SK-N-SH treated with all-trans-retinoic acid at 6 μM for 48 hours (cell line): Measurements from ENCODE around the gene UNC80.

ENCODE experiments used
- ATAC-seq: fragments of 200-7000 bp; cut with Tn5 transposase; 3 replicates; pipeline ENCODE4 v1.9.1; 2020; ENCODE audit warnings: mild to moderate bottlenecking, moderate library complexity
- ARNTL ChIP-seq: fragments of 450-650 bp; formaldehyde crosslinking; IDR thresholded peaks from 2 replicates; pipeline ENCODE4 v1.5.0; 2020; ENCODE audit warnings: low read depth, mild to moderate bottlenecking, moderate library complexity, borderline replicate concordance
- BACH2 ChIP-seq: fragments of 250-450 bp; sonication (Bioruptor Pico); IDR thresholded peaks from 2 replicates; pipeline ENCODE4 v1.9.0; 2021; ENCODE audit warnings: mild to moderate bottlenecking, borderline replicate concordance
- CSDC2 ChIP-seq: fragments of 250-450 bp; sonication (Bioruptor Pico); IDR thresholded peaks from 2 replicates; pipeline ENCODE4 v1.5.0; 2020; ENCODE audit warnings: mild to moderate bottlenecking, moderate library complexity
- CSRNP3 ChIP-seq: fragments of 250-450 bp; sonication (Bioruptor Pico); IDR thresholded peaks from 2 replicates; pipeline ENCODE4 v1.5.1; 2021; ENCODE audit warnings: mild to moderate bottlenecking, moderate library complexity
- ESRRG ChIP-seq: fragments of 250-450 bp; sonication (Bioruptor Pico); IDR thresholded peaks from 2 replicates; pipeline ENCODE4 v1.6.1; 2021; ENCODE audit warnings: mild to moderate bottlenecking
- GLIS3 ChIP-seq: fragments of 250-450 bp; sonication (Bioruptor Pico); IDR thresholded peaks from 2 replicates; pipeline ENCODE4 v1.5.0; 2020; ENCODE audit warnings: mild to moderate bottlenecking, moderate library complexity
- OSR1 ChIP-seq: fragments of 250-450 bp; sonication (Bioruptor Pico); IDR thresholded peaks from 2 replicates; pipeline ENCODE4 v1.8.0; 2022; ENCODE audit warnings: moderate library complexity, mild to moderate bottlenecking, inconsistent platforms
- PPARA ChIP-seq: fragments of 250-450 bp; sonication (Bioruptor Pico); IDR thresholded peaks from 2 replicates; pipeline ENCODE4 v1.5.0; 2020; ENCODE audit warnings: mild to moderate bottlenecking, borderline replicate concordance
- RARB ChIP-seq: fragments of 250-450 bp; sonication (Bioruptor Pico); IDR thresholded peaks from 2 replicates; pipeline ENCODE4 v1.8.0; 2021; ENCODE audit warnings: mild to moderate bottlenecking, moderate library complexity
- SNAI2 ChIP-seq: fragments of 250-450 bp; sonication (Bioruptor Pico); IDR thresholded peaks from 2 replicates; pipeline ENCODE4 v1.5.0; 2020; ENCODE audit warnings: mild to moderate bottlenecking, moderate library complexity
- TOX ChIP-seq: fragments of 250-450 bp; sonication (Bioruptor Pico); IDR thresholded peaks from 2 replicates; pipeline ENCODE4 v1.8.0; 2021; ENCODE audit warnings: mild to moderate bottlenecking, moderate library complexity, borderline replicate concordance
- TSHZ2 ChIP-seq: fragments of 250-450 bp; sonication (Bioruptor Pico); IDR thresholded peaks from 2 replicates; pipeline ENCODE4 v1.5.0; 2020; ENCODE audit warnings: mild to moderate bottlenecking, moderate library complexity
- ZC3H10 ChIP-seq: fragments of 250-450 bp; sonication (Bioruptor Pico); IDR thresholded peaks from 2 replicates; pipeline ENCODE4 v1.5.1; 2021; ENCODE audit warnings: mild to moderate bottlenecking, moderate library complexity
- ZFP3 ChIP-seq: fragments of 250-450 bp; sonication (Bioruptor Pico); IDR thresholded peaks from 2 replicates; pipeline ENCODE4 v1.5.0; 2020; ENCODE audit warnings: mild to moderate bottlenecking, moderate library complexity
- ZNF565 ChIP-seq: fragments of 450-650 bp; formaldehyde crosslinking; conservative IDR thresholded peaks from 2 replicates; pipeline ENCODE4 v1.5.0; 2020; ENCODE audit warnings: low read depth, mild to moderate bottlenecking, moderate library complexity
- ZNF70 ChIP-seq: fragments of 450-650 bp; formaldehyde crosslinking; IDR thresholded peaks from 2 replicates; pipeline ENCODE4 v1.5.0; 2020; ENCODE audit warnings: mild to moderate bottlenecking, moderate library complexity
- ZNF8 ChIP-seq: fragments of 450-650 bp; formaldehyde crosslinking; IDR thresholded peaks from 2 replicates; pipeline ENCODE4 v1.5.0; 2020; ENCODE audit warnings: mild to moderate bottlenecking, moderate library complexity
- TF ChIP-seq, protein P1 (sequence below): fragments of 250-450 bp; sonication (Bioruptor Pico); IDR thresholded peaks from 2 replicates; pipeline ENCODE4 v1.8.0; 2020; ENCODE audit warnings: mild to moderate bottlenecking, moderate library complexity, borderline replicate concordance
- TF ChIP-seq, protein P2 (sequence below): fragments of 250-450 bp; sonication (Bioruptor Pico); IDR thresholded peaks from 2 replicates; pipeline ENCODE4 v1.8.0; 2021; ENCODE audit warnings: low read depth, mild to moderate bottlenecking, moderate library complexity, borderline replicate concordance
- TF ChIP-seq, protein P3 (sequence below): fragments of 250-450 bp; sonication (Bioruptor Pico); IDR thresholded peaks from 2 replicates; pipeline ENCODE4 v1.5.1; 2020; ENCODE audit warnings: low read depth, mild to moderate bottlenecking, moderate library complexity

Gene UNC80

GRCh38 chr2:209773377-209773776 lies 1.7 kb downstream of the UNC80 start (continued):
- TF ChIP-seq, protein P1, sequence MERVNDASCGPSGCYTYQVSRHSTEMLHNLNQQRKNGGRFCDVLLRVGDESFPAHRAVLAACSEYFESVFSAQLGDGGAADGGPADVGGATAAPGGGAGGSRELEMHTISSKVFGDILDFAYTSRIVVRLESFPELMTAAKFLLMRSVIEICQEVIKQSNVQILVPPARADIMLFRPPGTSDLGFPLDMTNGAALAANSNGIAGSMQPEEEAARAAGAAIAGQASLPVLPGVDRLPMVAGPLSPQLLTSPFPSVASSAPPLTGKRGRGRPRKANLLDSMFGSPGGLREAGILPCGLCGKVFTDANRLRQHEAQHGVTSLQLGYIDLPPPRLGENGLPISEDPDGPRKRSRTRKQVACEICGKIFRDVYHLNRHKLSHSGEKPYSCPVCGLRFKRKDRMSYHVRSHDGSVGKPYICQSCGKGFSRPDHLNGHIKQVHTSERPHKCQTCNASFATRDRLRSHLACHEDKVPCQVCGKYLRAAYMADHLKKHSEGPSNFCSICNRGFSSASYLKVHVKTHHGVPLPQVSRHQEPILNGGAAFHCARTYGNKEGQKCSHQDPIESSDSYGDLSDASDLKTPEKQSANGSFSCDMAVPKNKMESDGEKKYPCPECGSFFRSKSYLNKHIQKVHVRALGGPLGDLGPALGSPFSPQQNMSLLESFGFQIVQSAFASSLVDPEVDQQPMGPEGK = no peak
- no peak for TF ChIP-seq ARNTL (CRISPR knock-in tag)
- no peak for TF ChIP-seq TOX
- no peak for TF ChIP-seq SNAI2 (CRISPR knock-in tag)
- TF ChIP-seq, all 23 proteins: peak for 0

DNA sequence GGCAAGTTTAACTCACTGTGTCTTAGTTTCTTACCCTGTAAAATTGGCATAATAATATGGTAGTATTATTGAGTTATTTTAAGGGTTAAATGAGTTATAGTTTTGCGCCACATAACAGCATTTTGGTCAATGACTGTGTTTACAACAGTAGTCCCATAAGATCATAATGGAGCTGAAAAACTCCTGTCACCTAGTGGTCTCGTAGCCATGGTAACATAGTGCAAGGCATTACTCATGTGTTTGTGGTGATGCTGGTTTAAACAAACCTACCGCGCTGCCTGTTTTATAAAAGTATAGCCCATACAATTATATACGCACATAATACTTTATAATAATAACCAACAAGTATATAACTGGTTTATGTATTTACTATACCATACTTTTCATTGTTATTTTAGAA lies 15.8 kb downstream of the UNC80 start:
- no peak for TF ChIP-seq OSR1 (CRISPR knock-in tag)
- no peak for TF ChIP-seq CSRNP3 (CRISPR knock-in tag)
- TF ChIP-seq CSDC2 (CRISPR knock-in tag) = no peak
- no peak for TF ChIP-seq TOX
- TF ChIP-seq, protein P2, sequence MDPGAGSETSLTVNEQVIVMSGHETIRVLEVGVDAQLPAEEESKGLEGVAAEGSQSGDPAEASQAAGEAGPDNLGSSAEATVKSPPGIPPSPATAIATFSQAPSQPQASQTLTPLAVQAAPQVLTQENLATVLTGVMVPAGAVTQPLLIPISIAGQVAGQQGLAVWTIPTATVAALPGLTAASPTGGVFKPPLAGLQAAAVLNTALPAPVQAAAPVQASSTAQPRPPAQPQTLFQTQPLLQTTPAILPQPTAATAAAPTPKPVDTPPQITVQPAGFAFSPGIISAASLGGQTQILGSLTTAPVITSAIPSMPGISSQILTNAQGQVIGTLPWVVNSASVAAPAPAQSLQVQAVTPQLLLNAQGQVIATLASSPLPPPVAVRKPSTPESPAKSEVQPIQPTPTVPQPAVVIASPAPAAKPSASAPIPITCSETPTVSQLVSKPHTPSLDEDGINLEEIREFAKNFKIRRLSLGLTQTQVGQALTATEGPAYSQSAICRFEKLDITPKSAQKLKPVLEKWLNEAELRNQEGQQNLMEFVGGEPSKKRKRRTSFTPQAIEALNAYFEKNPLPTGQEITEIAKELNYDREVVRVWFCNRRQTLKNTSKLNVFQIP (CRISPR knock-in tag) = no peak
- no peak for TF ChIP-seq ARNTL (CRISPR knock-in tag)
- TF ChIP-seq RARB = no peak
- no peak for TF ChIP-seq GLIS3 (CRISPR knock-in tag)
- TF ChIP-seq PPARA (CRISPR knock-in tag) = no peak
- TF ChIP-seq ZNF8 = no peak
- TF ChIP-seq, protein P1 = no peak
- TF ChIP-seq TSHZ2 (CRISPR knock-in tag) = no peak
- no peak for TF ChIP-seq ZC3H10 (CRISPR knock-in tag)
- TF ChIP-seq, protein P3, sequence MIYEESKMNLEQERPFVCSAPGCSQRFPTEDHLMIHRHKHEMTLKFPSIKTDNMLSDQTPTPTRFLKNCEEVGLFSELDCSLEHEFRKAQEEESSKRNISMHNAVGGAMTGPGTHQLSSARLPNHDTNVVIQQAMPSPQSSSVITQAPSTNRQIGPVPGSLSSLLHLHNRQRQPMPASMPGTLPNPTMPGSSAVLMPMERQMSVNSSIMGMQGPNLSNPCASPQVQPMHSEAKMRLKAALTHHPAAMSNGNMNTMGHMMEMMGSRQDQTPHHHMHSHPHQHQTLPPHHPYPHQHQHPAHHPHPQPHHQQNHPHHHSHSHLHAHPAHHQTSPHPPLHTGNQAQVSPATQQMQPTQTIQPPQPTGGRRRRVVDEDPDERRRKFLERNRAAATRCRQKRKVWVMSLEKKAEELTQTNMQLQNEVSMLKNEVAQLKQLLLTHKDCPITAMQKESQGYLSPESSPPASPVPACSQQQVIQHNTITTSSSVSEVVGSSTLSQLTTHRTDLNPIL (CRISPR knock-in tag) = no peak
- TF ChIP-seq ZFP3 (CRISPR knock-in tag) = no peak
- TF ChIP-seq SNAI2 (CRISPR knock-in tag) = no peak
- no peak for TF ChIP-seq ZNF70 (CRISPR knock-in tag)
- TF ChIP-seq BACH2 (CRISPR knock-in tag) = no peak
- TF ChIP-seq ZNF565 (CRISPR knock-in tag) = no peak
- no peak for TF ChIP-seq ESRRG

GRCh38 chr2:209788925-209789324 lies 17.3 kb downstream of the UNC80 start:
- ATAC-seq = no peak
- TF ChIP-seq, protein P3 (CRISPR knock-in tag) = no peak
- TF ChIP-seq, protein P2 (CRISPR knock-in tag) = no peak
- TF ChIP-seq ZC3H10 (CRISPR knock-in tag) = no peak
- TF ChIP-seq ESRRG = no peak
- no peak for TF ChIP-seq ZFP3 (CRISPR knock-in tag)
- TF ChIP-seq CSDC2 (CRISPR knock-in tag) = no peak
- no peak for TF ChIP-seq PPARA (CRISPR knock-in tag)
- TF ChIP-seq RARB = no peak
- no peak for TF ChIP-seq CSRNP3 (CRISPR knock-in tag)

More for the DNA sequence above, 15.8 kb downstream of the UNC80 start:
- ATAC-seq = no peak
